K562 (cell line): ENCODE results near the gene LUC7L. TPM values are rescaled to one million over a fixed set of nuclear protein-coding genes. Genes with fewer than 3 reads are reported as not detected.

ENCODE experiments used
- ATAC-seq: fragments of 200-7000 bp; cut with Tn5 transposase; 3 replicates; pipeline ENCODE4 v1.9.1; 2020; ENCODE audit warnings: moderate library complexity
- BruUV-seq: library from RNA; stranded (reverse); fragments of 400-500 nt; replicated peaks from 2 replicates; lab custom pipeline; 2021; lab: Mats Ljungman, UMichigan
- CTCF ChIA-PET: fragments of 300-600 bp; formaldehyde crosslinking; extraction: SDS; loops from one replicate; lab custom pipeline; 2021; ENCODE audit warnings: low intra/inter-chr PET ratio; lab: Yijun Ruan, JAX
- POLR2A ChIA-PET: fragments of 300-600, 350-650 bp; sonication (Branson Sonifier 250); formaldehyde crosslinking; extraction: SDS; loops from one replicate; lab custom pipeline; 2021; ENCODE audit warnings: antibody characterized with exemption, inconsistent platforms; lab: Yijun Ruan, JAX
- DNase-seq, 4 experiments: peaks; one replicate each; pipeline versions ENCODE4 v3.0.0 to v3.0.0-alpha.2; 2011 to 2018; ENCODE audit warnings: low spot score in 3 of 4, mixed read lengths in 3 of 4; ENCODE audit errors: extremely low read depth in 1 of 4
- FAIRE-seq: peaks from 2 replicates; lab custom pipeline; 2011; peaks lifted over from hg19 to GRCh38; lab: Jason Lieb, UNC
- H2AFZ ChIP-seq: 2 replicates; pipeline ENCODE4 v1.6.0; 2011; ENCODE audit warnings: low read depth, low read length, control low read depth, inconsistent platforms
- H3K27ac ChIP-seq: fragments of 200-600 bp; 3 replicates; pipeline ENCODE4 v1.8.0; 2011; ENCODE audit warnings: low read depth, mild to moderate bottlenecking, control low read depth, inconsistent platforms, low read length, moderate library complexity, mixed read lengths; ENCODE audit errors: extremely low read depth
- H3K27me3 ChIP-seq, 2 experiments: fragments of 300-600 bp in 1 of 2; 2 replicates in 1 of 2; 3 replicates in 1 of 2; pipeline versions ENCODE4 v1.6.0 to v1.8.0; 2011; ENCODE audit warnings: inconsistent platforms in 2 of 2, low read length in 2 of 2, mild to moderate bottlenecking in 1 of 2, mixed read lengths in 1 of 2, moderate library complexity in 1 of 2; ENCODE audit not compliant: control insufficient read depth in 2 of 2, insufficient read depth in 2 of 2
- H3K36me3 ChIP-seq: fragments of 300-600 bp; 3 replicates; pipeline ENCODE4 v1.8.0; 2011; ENCODE audit warnings: mild to moderate bottlenecking, low read length, inconsistent platforms; ENCODE audit not compliant: control insufficient read depth, insufficient read depth
- H3K4me1 ChIP-seq, 2 experiments: fragments of 200-600 bp in 1 of 2; replicated peaks in 1 of 2; 2 replicates in 1 of 2; 3 replicates in 1 of 2; pipeline versions ENCODE4 v1.5.1 to v1.8.0; 2011; ENCODE audit warnings: inconsistent platforms in 2 of 2, low read length in 2 of 2, mild to moderate bottlenecking in 1 of 2, mixed read lengths in 1 of 2, moderate library complexity in 1 of 2; ENCODE audit not compliant: control insufficient read depth in 2 of 2, insufficient read depth in 2 of 2
- H3K4me2 ChIP-seq: 2 replicates; pipeline ENCODE4 v1.6.1; 2011; ENCODE audit warnings: low read length, control low read depth, inconsistent platforms, mixed read lengths; ENCODE audit not compliant: insufficient read depth
- H3K4me3 ChIP-seq: fragments of 200-600 bp; sonication (generic), shearing (Covaris generic); 2 replicates; pipeline ENCODE4 v1.5.1; 2016; ENCODE audit warnings: control low read depth, inconsistent platforms
- H3K79me2 ChIP-seq: fragments of 200-600 bp; 3 replicates; pipeline ENCODE4 v1.8.0; 2011; ENCODE audit warnings: low read length, inconsistent platforms; ENCODE audit not compliant: control insufficient read depth, insufficient read depth
- H3K9ac ChIP-seq, 2 experiments: 2 replicates each; pipeline versions ENCODE4 v1.6.0 to v1.6.1; 2011; ENCODE audit warnings: low read depth in 2 of 2, low read length in 2 of 2, control low read depth in 1 of 2, inconsistent platforms in 1 of 2, mild to moderate bottlenecking in 1 of 2, mixed read lengths in 1 of 2; ENCODE audit not compliant: insufficient read depth in 1 of 2
- H3K9me1 ChIP-seq: one replicate; pipeline ENCODE4 v1.6.0; 2011; ENCODE audit warnings: inconsistent platforms, mild to moderate bottlenecking, low read length, moderate library complexity; ENCODE audit not compliant: control insufficient read depth, insufficient read depth
- H3K9me3 ChIP-seq: replicated peaks from 2 replicates; pipeline ENCODE4 v1.5.1; 2011; ENCODE audit warnings: low read depth, low read length, inconsistent platforms; ENCODE audit not compliant: control insufficient read depth, insufficient read depth
- H4K20me1 ChIP-seq: replicated peaks from 2 replicates; pipeline ENCODE4 v1.6.1; 2011; ENCODE audit warnings: low read length, inconsistent platforms, mixed read lengths; ENCODE audit not compliant: control insufficient read depth, insufficient read depth
- CTBP1 ChIP-seq: fragments of 450-650 bp; IDR thresholded peaks from 2 replicates; pipeline ENCODE4 v1.6.1; 2016; ENCODE audit warnings: borderline replicate concordance
- EP300 ChIP-seq: IDR thresholded peaks from 2 replicates; pipeline ENCODE4 v1.6.1; 2012; ENCODE audit warnings: low read length, improper control_type of control experiment
- MXI1 ChIP-seq: IDR thresholded peaks from 2 replicates; pipeline ENCODE4 v1.6.1; 2011; ENCODE audit warnings: low read depth, mild to moderate bottlenecking, improper control_type of control experiment, low read length
- POU5F1 ChIP-seq: fragments of 150-350 bp; IDR thresholded peaks from 2 replicates; pipeline ENCODE4 v1.6.1; 2014; ENCODE audit warnings: borderline replicate concordance, low read length, low read depth, mild to moderate bottlenecking; ENCODE audit not compliant: partially characterized antibody
- SMAD1 ChIP-seq: fragments of 150-350 bp; IDR thresholded peaks from 2 replicates; pipeline ENCODE4 v1.6.1; 2014; ENCODE audit warnings: low read length, low read depth; ENCODE audit not compliant: partially characterized antibody
- SP2 ChIP-seq: IDR thresholded peaks from 2 replicates; pipeline ENCODE4 v1.6.1; 2011; ENCODE audit warnings: mild to moderate bottlenecking, low read depth, low read length, moderate library complexity; ENCODE audit not compliant: poor library complexity, severe bottlenecking; ENCODE audit errors: extremely low read depth
- ZC3H11A ChIP-seq: IDR thresholded peaks from 2 replicates; pipeline ENCODE4 v1.6.1; 2012; ENCODE audit warnings: low read depth, low read length, improper control_type of control experiment
- ZNF609 ChIP-seq: sonication (generic); formaldehyde crosslinking; IDR thresholded peaks from 2 replicates; pipeline ENCODE4 v1.8.1; 2023; ENCODE audit warnings: missing genetic modification reagents, mild to moderate bottlenecking, borderline replicate concordance
- WGBS: fragments of 100-300 bp; shearing (Covaris generic); methylation state at CpG from one replicate; pipeline ENCODE4 v1.1.6; 2016; ENCODE audit warnings: low coverage, mixed read lengths; ENCODE audit not compliant: insufficient coverage; ENCODE audit errors: missing lambda C conversion rate; 5-methylcytosine and 5-hydroxymethylcytosine counted together
- in situ Hi-C: fragments of 300-500 bp; cut with MboI; formaldehyde crosslinking; loops from 4 replicates; pipeline ENCODE4 v1.15.0; 2018; ENCODE audit warnings: inconsistent platforms, mixed read lengths
- intact Hi-C: fragments of 100-400 bp; cut with micrococcal nuclease; formaldehyde crosslinking; loops from 2 replicates; pipeline ENCODE4 v1.14.2; 2022
- polyA plus RNA-seq, 8 experiments: library from polyadenylated mRNA; depleted of rRNA in 4 of 8; stranded (reverse) in 5 of 8; unstranded in 3 of 8; fragments of >200 nt; fragmentation: Nextera tagmentation in 2 of 8; fragmentation: Illumina TruSeq in 1 of 8; extraction: Ambion mirVana in 2 of 8; extraction: Trizol in 1 of 8; gene quantifications; 2 replicates each; pipeline versions ENCODE4 v1.2.1 to v1.2.3, GENCODE V29; 2011 to 2014; ENCODE audit warnings: inconsistent platforms in 1 of 8, missing spikeins in 1 of 8
- total RNA-seq, 7 experiments: library from RNA; depleted of rRNA in 6 of 7; stranded (reverse); fragments of >200 nt in 6 of 7; fragmentation: Illumina TruSeq in 2 of 7; extraction: Trizol in 2 of 7; gene quantifications; 2 replicates each; pipeline versions ENCODE4 v1.2.1 to v1.2.3, GENCODE V29; 2011 to 2021; ENCODE audit warnings: low replicate concordance in 1 of 7
- TF ChIP-seq, protein P1 (sequence below): fragments of 250-450 bp; sonication (Bioruptor Pico); IDR thresholded peaks from 2 replicates; pipeline ENCODE4 v1.8.0; 2022; ENCODE audit warnings: inconsistent platforms, mild to moderate bottlenecking, moderate library complexity, borderline replicate concordance
- TF ChIP-seq, protein P2 (sequence below): fragments of 450-650 bp; IDR thresholded peaks from 2 replicates; pipeline ENCODE4 v1.7.0; 2016; ENCODE audit warnings: borderline replicate concordance

LUC7L gene
- total and polyA plus RNA-seq, 9 of the 15 experiments (the other 6 are each of a cell fraction or from before 2014, with no cell fraction given): 1.7 to 93.3 (median 59.5) TPM

DNA sequence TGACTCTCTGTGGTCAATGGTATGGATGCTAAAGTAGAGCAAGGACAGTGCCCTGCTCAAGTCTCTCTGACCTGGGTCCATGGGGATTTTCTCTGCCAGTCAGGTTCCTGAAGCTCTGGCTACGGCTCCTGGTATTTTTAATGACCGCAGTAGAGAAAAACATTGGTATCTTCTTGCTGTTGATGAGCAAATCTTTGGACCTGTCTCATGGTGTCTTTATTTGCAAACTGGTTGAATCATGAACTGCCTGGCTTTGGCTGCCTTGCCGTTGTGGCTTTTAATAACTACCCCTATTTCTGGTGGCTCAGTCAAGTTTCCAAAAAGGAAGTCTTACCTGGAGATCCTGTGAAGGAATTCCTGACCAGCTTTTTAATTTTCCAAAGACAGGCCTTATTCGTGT, 14.1 kb upstream of the LUC7L start:
- ChIA-PET POLR2A (interaction anchor here (0.6 to 3.7 kb wide), 3 partner anchors 11 to 21 kb away, joined by 3 to 14 read pairs (median 3); partner anchors contain the start of gene LUC7L), CTCF (no interaction called here)
- 0 out of 3 replicates have a peak overlapping the region, but pooled peaks have one; percentile 16 for H3K27ac ChIP-seq
- peaks cover 22 to 30% of the 10 kb centered on the region in 2 experiments for H3K4me1 ChIP-seq
- H3K9ac ChIP-seq: peak overlapping the region in 1 of 2 experiments; percentile 19; a peak in 1 of 4 replicates
- H4K20me1 ChIP-seq: no peaks in the 10 kb centered on the region
- intact Hi-C loops (no loop called here), in situ Hi-C loops (no loop called here)
- peak in 1 of 4 experiments; percentile 2 for DNase-seq
- ATAC-seq: no peak
- FAIRE-seq: no peak
- H3K9me1 ChIP-seq: no peaks in the 10 kb centered on the region
- H3K27me3 ChIP-seq: no peaks in the 10 kb centered on the region
- H3K36me3 ChIP-seq: no peaks in the 10 kb centered on the region
- no peaks in the 10 kb centered on the region for H3K9me3 ChIP-seq
- no peak overlapping the region for H3K4me2 ChIP-seq
- no peak overlapping the region for H2AFZ ChIP-seq
- BruUV-seq: no TSS peak
- no peak overlapping the region for H3K4me3 ChIP-seq
- H3K79me2 ChIP-seq: peaks cover 33% of the 10 kb centered on the region
- WGBS: 66% methylated on average over 4 of the region's 4 CpGs
- TF ChIP-seq ZNF609 (no peak), CTBP1 (no peak), ZC3H11A (no peak), EP300 (no peak), SMAD1 (no peak), SP2 (no peak), POU5F1 (no peak), MXI1 (no peak)
- TF ChIP-seq, protein P1, sequence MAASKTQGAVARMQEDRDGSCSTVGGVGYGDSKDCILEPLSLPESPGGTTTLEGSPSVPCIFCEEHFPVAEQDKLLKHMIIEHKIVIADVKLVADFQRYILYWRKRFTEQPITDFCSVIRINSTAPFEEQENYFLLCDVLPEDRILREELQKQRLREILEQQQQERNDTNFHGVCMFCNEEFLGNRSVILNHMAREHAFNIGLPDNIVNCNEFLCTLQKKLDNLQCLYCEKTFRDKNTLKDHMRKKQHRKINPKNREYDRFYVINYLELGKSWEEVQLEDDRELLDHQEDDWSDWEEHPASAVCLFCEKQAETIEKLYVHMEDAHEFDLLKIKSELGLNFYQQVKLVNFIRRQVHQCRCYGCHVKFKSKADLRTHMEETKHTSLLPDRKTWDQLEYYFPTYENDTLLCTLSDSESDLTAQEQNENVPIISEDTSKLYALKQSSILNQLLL (CRISPR knock-in tag): no peak
- TF ChIP-seq, protein P2, sequence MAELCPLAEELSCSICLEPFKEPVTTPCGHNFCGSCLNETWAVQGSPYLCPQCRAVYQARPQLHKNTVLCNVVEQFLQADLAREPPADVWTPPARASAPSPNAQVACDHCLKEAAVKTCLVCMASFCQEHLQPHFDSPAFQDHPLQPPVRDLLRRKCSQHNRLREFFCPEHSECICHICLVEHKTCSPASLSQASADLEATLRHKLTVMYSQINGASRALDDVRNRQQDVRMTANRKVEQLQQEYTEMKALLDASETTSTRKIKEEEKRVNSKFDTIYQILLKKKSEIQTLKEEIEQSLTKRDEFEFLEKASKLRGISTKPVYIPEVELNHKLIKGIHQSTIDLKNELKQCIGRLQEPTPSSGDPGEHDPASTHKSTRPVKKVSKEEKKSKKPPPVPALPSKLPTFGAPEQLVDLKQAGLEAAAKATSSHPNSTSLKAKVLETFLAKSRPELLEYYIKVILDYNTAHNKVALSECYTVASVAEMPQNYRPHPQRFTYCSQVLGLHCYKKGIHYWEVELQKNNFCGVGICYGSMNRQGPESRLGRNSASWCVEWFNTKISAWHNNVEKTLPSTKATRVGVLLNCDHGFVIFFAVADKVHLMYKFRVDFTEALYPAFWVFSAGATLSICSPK: no peak
